HUES48 (cell line): Measurements from ENCODE around the gene LCTL.
A peak's percentile ranks its signal among the peaks of the same experiment; 100 is the strongest.
"Not testable (repeated sequence)": the region's sequence is repeated elsewhere in the genome, so short reads cannot be mapped to it uniquely, and the experiment has no call there.

ENCODE experiments used
- H3K27ac ChIP-seq: one replicate; pipeline ENCODE4 v1.7.0; 2013; ENCODE audit warnings: low read depth, low read length, inconsistent platforms
- H3K27me3 ChIP-seq: 2 replicates; pipeline ENCODE4 v1.6.1; 2013; ENCODE audit warnings: mild to moderate bottlenecking, low read length; ENCODE audit not compliant: control insufficient read depth, insufficient read depth
- H3K36me3 ChIP-seq: 2 replicates; pipeline ENCODE4 v1.6.1; 2013; ENCODE audit warnings: low read length; ENCODE audit not compliant: control insufficient read depth, insufficient read depth
- H3K4me1 ChIP-seq: 2 replicates; pipeline ENCODE4 v1.6.1; 2013; ENCODE audit warnings: mild to moderate bottlenecking, low read length; ENCODE audit not compliant: control insufficient read depth, insufficient read depth
- H3K4me3 ChIP-seq: 2 replicates; pipeline ENCODE4 v1.5.1; 2013; ENCODE audit warnings: mild to moderate bottlenecking, low read depth, low read length
- H3K9ac ChIP-seq: 2 replicates; pipeline ENCODE4 v1.6.1; 2013; ENCODE audit warnings: mild to moderate bottlenecking, low read depth, low read length, moderate library complexity
- H3K9me3 ChIP-seq: 2 replicates; pipeline ENCODE4 v1.6.1; 2013; ENCODE audit warnings: low read length; ENCODE audit not compliant: control insufficient read depth, insufficient read depth

The LCTL gene

GRCh38 chr15:66514586-66514985 is 51.2 kb downstream of the LCTL start:
- H3K27ac ChIP-seq = peak overlapping the region; percentile 91
- no peak overlapping the region for H3K9ac ChIP-seq
- H3K36me3 ChIP-seq = peaks cover 74% of the 10 kb centered on the region
- H3K27me3 ChIP-seq = no peaks in the 10 kb centered on the region
- H3K9me3 ChIP-seq = no peaks in the 10 kb centered on the region
- no peaks in the 10 kb centered on the region; the same call in 1 of the 2 replicates for H3K4me1 ChIP-seq
- H3K4me3 ChIP-seq = no peak overlapping the region

GRCh38 chr15:66508293-66508883 is 57.4 kb downstream of the LCTL start:
- H3K4me1 ChIP-seq = 0 out of 2 replicates have a peak, but pooled peaks cover 4% of the 10 kb centered on the region
- peaks cover 42% of the 10 kb centered on the region for H3K36me3 ChIP-seq
- no peaks in the 10 kb centered on the region for H3K27me3 ChIP-seq
- H3K9ac ChIP-seq = no peak overlapping the region
- no peak overlapping the region for H3K27ac ChIP-seq
- H3K9me3 ChIP-seq = no peaks in the 10 kb centered on the region
- no peak overlapping the region for H3K4me3 ChIP-seq

GRCh38 chr15:66505818-66506217 is 60.0 kb downstream of the LCTL start:
- H3K9ac ChIP-seq = peak overlapping the region; percentile 99
- peaks cover 49% of the 10 kb centered on the region for H3K36me3 ChIP-seq

GRCh38 chr15:66505430-66505811 is 60.4 kb downstream of the LCTL start:
- peaks cover 49% of the 10 kb centered on the region for H3K36me3 ChIP-seq

More at GRCh38 chr15:66505818-66506217, 60.0 kb downstream of the LCTL start:
- peaks cover 12% of the 10 kb centered on the region; the same call in 1 of the 2 replicates for H3K4me1 ChIP-seq
- H3K4me3 ChIP-seq = peak overlapping the region; percentile 98
- no peaks in the 10 kb centered on the region for H3K9me3 ChIP-seq
- no peaks in the 10 kb centered on the region for H3K27me3 ChIP-seq
- peak overlapping the region; percentile 92 for H3K27ac ChIP-seq

GRCh38 chr15:66504563-66505429 is 61.0 kb downstream of the LCTL start, which contains the start of the genes RPL4 and ZWILCH:
TSS of gene RPL4 (minus strand) at chr15:66504855. CDS start at chr15:66504790, 65 bp downstream.
TSS of gene ZWILCH (plus strand) at chr15:66505326. CDS start at chr15:66505339, 13 bp downstream.
- peak within 1 kb of the TSS; percentile 99 for H3K9ac ChIP-seq
- H3K4me1 ChIP-seq = peaks cover 12% of the 10 kb centered on the region; the same call in 1 of the 2 replicates
- peak within 1 kb of the TSS; percentile 92 for H3K27ac ChIP-seq
- H3K4me3 ChIP-seq = peak within 1 kb of the TSS; percentile 98
- H3K9me3 ChIP-seq = no peaks in the 10 kb centered on the region
- H3K27me3 ChIP-seq = no peaks in the 10 kb centered on the region
- peaks cover 52% of the 10 kb centered on the region for H3K36me3 ChIP-seq

More at GRCh38 chr15:66505430-66505811, 60.4 kb downstream of the LCTL start:
- H3K4me1 ChIP-seq = peaks cover 12% of the 10 kb centered on the region; the same call in 1 of the 2 replicates
- peak overlapping the region; percentile 99 for H3K9ac ChIP-seq
- H3K27me3 ChIP-seq = no peaks in the 10 kb centered on the region
- H3K9me3 ChIP-seq = no peaks in the 10 kb centered on the region
- H3K27ac ChIP-seq = peak overlapping the region; percentile 92
- peak overlapping the region; percentile 98 for H3K4me3 ChIP-seq

GRCh38 chr15:66503780-66504562 is 61.8 kb downstream of the LCTL start:
- H3K27me3 ChIP-seq = no peaks in the 10 kb centered on the region
- peaks cover 12% of the 10 kb centered on the region; the same call in 1 of the 2 replicates for H3K4me1 ChIP-seq
- peaks cover 55% of the 10 kb centered on the region for H3K36me3 ChIP-seq
- no peaks in the 10 kb centered on the region for H3K9me3 ChIP-seq
- H3K27ac ChIP-seq = peak overlapping the region; percentile 92
- peak overlapping the region; percentile 99 for H3K9ac ChIP-seq
- peak overlapping the region; percentile 98 for H3K4me3 ChIP-seq

- H3K27me3 ChIP-seq, H3K9me3 ChIP-seq: not testable (repeated sequence)
- Histone ChIP-seq H3K4me1 (peaks cover 12% of the 10 kb centered on the region; the same call in 1 of the 2 replicates), H3K4me3 (peak overlapping the region; percentile 98), H3K9ac (peak overlapping the region; percentile 99), H3K36me3 (peaks cover 60% of the 10 kb centered on the region), H3K27ac (peak overlapping the region; percentile 92)
Measured at GRCh38 chr15:66503041-66503648, 62.7 kb downstream of the LCTL start.

- Histone ChIP-seq H3K9ac (peak overlapping the region; percentile 99), H3K4me3 (peak overlapping the region; percentile 98), H3K9me3 (no peaks in the 10 kb centered on the region), H3K27me3 (no peaks in the 10 kb centered on the region), H3K4me1 (peaks cover 12% of the 10 kb centered on the region; the same call in 1 of the 2 replicates), H3K36me3 (peaks cover 61% of the 10 kb centered on the region), H3K27ac (peak overlapping the region; percentile 92)
Measured at GRCh38 chr15:66502491-66502890, 63.3 kb downstream of the LCTL start.

- H3K27me3 ChIP-seq, H3K4me1 ChIP-seq, H3K4me3 ChIP-seq, H3K9ac ChIP-seq, H3K9me3 ChIP-seq, H3K27ac ChIP-seq: not testable (repeated sequence)
- peaks cover 66% of the 10 kb centered on the region for H3K36me3 ChIP-seq
Measured at GRCh38 chr15:66500346-66500745, 65.5 kb downstream of the LCTL start.
